ENCODE data around the gene HDHD5.

- no peak for TF ChIP-seq POLR2A (IDR thresholded peaks at IDR 0.05)
- TF ChIP-seq, protein P1, sequence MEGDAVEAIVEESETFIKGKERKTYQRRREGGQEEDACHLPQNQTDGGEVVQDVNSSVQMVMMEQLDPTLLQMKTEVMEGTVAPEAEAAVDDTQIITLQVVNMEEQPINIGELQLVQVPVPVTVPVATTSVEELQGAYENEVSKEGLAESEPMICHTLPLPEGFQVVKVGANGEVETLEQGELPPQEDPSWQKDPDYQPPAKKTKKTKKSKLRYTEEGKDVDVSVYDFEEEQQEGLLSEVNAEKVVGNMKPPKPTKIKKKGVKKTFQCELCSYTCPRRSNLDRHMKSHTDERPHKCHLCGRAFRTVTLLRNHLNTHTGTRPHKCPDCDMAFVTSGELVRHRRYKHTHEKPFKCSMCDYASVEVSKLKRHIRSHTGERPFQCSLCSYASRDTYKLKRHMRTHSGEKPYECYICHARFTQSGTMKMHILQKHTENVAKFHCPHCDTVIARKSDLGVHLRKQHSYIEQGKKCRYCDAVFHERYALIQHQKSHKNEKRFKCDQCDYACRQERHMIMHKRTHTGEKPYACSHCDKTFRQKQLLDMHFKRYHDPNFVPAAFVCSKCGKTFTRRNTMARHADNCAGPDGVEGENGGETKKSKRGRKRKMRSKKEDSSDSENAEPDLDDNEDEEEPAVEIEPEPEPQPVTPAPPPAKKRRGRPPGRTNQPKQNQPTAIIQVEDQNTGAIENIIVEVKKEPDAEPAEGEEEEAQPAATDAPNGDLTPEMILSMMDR (IDR thresholded peaks at IDR 0.05), result no peak
Observed at GRCh38 chr22:17115236-17115635, 43.8 kb downstream of the HDHD5 start.

Measured in thyroid gland (tissue), 4 donors.